GM12864 (cell line): Measurements from ENCODE around the gene CDH23.

Experiments
- DNase-seq: peaks from one replicate; pipeline ENCODE4 v3.0.0-alpha.2; 2011; ENCODE audit warnings: low read depth
- H3K4me3 ChIP-seq: 2 replicates; pipeline ENCODE4 v1.5.1; 2011; ENCODE audit warnings: mild to moderate bottlenecking, low read depth, low read length, control low read depth
- TF ChIP-seq, protein P1 (sequence below): IDR thresholded peaks from 2 replicates; pipeline ENCODE4 v1.5.1; 2011; ENCODE audit warnings: low read depth, mild to moderate bottlenecking, moderate library complexity, low read length, control low read depth, inconsistent platforms; ENCODE audit errors: missing control alignments

CDH23 gene

DNA sequence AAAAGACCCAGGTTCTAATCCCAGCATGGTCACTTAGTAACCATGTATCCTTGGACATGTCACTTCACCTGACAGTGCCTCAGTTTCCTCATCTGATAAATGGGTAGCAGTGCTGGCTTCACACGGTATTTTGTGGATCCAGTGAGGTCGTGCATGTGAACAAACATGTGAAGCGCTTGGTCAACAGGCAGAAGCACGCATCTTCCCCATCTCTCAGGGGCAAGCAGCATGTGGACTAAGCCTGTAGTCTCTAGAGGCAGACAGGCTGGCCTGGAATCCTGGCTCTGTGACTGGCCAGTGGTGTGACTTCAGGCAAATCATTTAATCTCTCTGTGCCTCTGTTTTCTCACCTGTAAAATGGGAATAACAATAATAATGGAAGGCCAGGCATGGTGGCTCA, 207.0 kb downstream of the CDH23 start:
- DNase-seq: no peak
- no peak overlapping the region for H3K4me3 ChIP-seq
- TF ChIP-seq, protein P1, sequence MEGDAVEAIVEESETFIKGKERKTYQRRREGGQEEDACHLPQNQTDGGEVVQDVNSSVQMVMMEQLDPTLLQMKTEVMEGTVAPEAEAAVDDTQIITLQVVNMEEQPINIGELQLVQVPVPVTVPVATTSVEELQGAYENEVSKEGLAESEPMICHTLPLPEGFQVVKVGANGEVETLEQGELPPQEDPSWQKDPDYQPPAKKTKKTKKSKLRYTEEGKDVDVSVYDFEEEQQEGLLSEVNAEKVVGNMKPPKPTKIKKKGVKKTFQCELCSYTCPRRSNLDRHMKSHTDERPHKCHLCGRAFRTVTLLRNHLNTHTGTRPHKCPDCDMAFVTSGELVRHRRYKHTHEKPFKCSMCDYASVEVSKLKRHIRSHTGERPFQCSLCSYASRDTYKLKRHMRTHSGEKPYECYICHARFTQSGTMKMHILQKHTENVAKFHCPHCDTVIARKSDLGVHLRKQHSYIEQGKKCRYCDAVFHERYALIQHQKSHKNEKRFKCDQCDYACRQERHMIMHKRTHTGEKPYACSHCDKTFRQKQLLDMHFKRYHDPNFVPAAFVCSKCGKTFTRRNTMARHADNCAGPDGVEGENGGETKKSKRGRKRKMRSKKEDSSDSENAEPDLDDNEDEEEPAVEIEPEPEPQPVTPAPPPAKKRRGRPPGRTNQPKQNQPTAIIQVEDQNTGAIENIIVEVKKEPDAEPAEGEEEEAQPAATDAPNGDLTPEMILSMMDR: no peak

DNA sequence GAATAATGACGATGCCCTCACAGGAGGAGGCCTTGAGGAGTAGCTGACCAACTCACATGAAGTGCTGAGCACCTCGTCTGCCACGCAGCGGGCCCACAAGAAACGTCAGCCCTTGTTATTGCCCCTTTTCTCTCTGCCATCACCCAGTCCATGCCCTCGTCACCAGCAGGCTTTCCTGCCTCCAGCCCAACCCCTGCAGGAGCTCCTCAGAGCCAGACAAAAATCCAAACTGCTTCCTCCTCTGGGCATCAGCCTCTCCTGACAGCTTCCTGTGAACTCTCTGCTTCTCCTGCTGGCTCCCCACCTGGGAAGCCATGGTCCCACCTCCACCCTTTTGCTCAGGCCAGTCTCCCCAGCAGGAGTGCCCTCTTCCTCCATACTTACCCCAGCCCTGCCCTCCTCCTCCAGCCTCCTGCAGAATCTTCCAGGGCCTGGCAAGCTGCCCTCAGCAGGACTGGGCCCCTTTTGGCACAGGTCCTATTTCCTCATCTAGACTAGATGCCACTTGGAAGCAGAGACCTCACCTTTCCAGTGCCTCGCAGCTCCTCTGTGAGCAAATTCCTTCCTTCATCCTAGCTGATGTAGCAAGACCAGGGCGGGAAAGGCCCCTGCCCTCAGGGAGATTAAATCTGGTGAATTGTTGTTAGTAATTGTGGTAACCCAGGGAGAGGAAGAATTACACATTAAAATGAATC, 207.8 kb downstream of the CDH23 start:
- DNase-seq: no peak
- TF ChIP-seq, protein P1: no peak
- no peak overlapping the region for H3K4me3 ChIP-seq

DNA sequence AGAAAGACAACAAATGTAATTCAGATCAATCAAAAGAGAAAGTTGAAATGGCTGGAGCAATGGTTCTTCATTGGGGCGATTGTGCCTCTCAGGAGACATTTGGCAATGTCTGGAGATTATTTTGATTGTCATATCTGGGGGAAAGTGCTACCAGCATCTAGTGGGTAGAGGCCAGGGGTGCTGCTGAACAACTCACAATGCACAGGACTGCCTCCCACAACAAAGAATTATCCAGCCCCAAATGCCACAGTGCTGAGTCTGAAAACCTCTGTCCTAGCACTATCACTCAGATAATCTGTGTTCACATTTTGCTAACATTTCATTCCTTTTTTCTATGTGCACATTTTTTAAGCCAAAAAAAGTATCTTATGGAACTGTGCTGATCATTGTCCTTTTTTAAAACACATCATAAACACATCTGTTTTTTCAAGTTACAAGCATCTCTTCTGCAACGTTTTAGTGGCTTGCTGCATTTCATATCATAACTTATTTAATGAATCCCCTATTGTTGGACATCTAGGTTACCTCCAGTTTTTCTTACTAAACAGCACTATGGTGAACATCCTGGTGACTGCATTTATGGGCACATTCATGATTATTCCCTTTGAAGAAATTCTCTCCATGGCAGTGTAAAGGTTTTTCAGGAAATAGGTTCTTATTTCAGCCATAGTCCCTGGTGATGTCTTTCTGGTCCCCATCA, 208.7 kb downstream of the CDH23 start:
- DNase-seq: no peak
- TF ChIP-seq, protein P1: no peak
- H3K4me3 ChIP-seq: no peak overlapping the region

DNA sequence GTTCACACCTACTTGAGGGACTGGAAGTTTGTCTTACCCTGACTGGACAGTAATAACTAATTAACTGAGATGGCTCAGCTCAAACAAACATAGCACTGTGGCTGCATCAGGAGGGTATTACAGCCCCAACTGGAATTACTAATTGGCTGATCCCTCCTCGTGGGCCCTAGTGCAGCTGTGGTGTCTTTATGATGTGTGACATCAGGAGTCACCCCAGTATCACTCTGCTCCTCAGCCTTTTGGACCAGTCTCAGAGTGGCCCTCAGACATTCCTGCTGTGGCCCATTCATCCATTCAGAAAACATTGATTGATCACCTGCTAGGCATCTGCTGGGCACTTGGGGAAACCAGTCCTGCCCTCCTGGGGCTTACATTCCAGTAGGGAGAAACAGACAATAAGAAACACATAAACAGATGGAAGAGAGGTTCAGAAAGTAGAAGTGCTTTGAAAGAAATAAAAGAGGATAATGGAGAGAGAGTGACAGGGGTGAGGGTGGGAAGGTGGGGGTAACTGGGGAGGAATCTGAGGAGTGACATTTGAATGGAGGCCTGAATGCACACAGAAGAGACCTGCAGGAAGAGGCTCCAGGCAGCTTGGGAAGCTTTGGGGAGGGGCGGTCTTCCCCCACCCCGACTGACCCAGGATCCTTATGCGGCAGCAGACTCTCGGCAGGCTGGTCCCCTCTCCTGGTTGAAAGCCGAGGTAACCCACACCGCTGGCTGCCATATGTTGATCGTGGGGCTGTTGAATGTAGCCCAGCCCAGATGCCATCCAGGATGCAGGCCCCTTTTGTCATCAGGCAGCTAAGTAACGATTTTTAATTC, 209.7 kb downstream of the CDH23 start:
- DNase-seq: no peak
- no peak overlapping the region for H3K4me3 ChIP-seq
- TF ChIP-seq, protein P1: no peak

DNA sequence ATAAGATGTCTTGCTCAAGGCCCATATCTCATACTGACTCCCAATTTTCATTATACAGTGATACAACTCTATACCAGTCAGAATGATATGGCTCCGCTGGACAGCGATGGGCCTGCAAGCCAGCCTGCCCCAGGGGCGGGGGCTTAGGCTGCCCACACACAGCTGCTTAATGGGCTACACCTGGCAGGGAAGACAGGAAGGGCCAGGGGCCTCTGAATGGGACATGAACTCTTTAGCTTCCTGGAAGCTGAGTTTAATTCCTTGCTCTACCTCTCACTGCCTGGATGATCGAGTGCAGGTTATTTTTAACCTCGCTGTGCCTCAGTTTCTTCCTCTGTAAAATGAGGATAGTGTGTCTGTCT, 210.3 kb downstream of the CDH23 start:
- DNase-seq: no peak
- no peak overlapping the region for H3K4me3 ChIP-seq
- TF ChIP-seq, protein P1: no peak

DNA sequence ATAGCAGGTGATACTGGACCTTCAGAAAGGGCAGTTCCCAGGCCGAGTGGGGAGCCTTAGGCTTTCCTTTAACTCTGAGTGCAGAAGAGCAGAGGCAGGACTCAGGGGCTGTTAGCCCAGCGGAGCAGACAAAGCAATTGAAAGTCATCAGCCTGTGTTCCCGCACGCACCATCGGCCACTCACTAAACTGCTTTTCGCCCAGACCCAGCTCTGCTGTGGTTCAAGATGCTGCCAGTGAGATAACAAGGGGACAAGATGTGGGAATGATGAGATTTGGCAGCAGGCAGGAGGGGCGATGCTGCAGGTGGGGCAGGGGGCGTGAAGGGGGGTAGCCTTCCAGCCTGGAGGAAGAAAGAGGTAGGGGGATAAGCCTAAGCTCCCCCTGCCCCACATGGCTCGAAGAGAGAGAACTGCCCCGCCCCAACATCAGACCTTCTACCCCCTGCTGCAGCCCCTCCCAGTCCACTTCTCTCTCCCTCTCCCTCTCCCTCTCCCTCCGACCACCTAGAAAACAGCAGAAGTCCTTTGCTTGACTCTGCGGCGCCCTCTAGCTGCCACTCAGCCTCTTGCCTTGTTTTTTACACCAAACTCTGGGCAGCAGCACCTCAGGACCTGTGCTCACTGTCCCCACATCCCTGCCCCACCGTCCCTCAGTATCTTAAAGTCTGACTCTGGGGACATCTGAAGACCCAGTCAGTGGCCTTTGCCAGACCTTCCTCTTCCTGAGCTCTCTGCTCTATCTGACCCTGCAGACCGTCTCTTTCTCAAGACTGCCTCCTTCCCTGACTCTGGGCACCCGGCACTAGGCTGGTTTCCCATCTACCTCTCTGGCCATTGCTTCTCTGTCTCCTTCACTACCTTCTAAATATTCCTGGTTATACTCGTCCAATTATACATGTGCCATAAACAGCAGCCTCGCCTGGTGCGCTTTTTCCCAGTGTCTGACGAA, 212.4 kb downstream of the CDH23 start:
- no peak overlapping the region for H3K4me3 ChIP-seq
- TF ChIP-seq, protein P1: peak; percentile 90
- DNase-seq: peak; percentile 13
